H1 (cell line): ENCODE results near the gene TAGLN3. TPM values are rescaled to one million over a fixed set of nuclear protein-coding genes. Genes with fewer than 3 reads are reported as not detected.

Experiments used
- CTCF ChIA-PET: fragments of 300-600 bp; sonication (Branson Sonifier 250); formaldehyde crosslinking; loops from one replicate; lab custom pipeline; 2021; ENCODE audit not compliant: partially characterized antibody; lab: Charles Lee
- POLR2A ChIA-PET: fragments of 300-600 bp; sonication (Branson Sonifier 250); formaldehyde crosslinking; loops from one replicate; lab custom pipeline; 2021; ENCODE audit warnings: inconsistent platforms; ENCODE audit not compliant: partially characterized antibody; lab: Charles Lee
- DNase-seq, 2 experiments: peaks; one replicate each; pipeline versions ENCODE4 v3.0.0 to v3.0.0-alpha.2; 2010 to 2022; ENCODE audit warnings: low spot score in 2 of 2, low read depth in 1 of 2, mixed read lengths in 1 of 2
- FAIRE-seq: peaks from 2 replicates; lab custom pipeline; 2011; peaks lifted over from hg19 to GRCh38; lab: Jason Lieb, UNC
- H2AFZ ChIP-seq: 2 replicates; pipeline ENCODE4 v1.8.1; 2012; ENCODE audit warnings: low read length, inconsistent platforms
- H2AK5ac ChIP-seq: 2 replicates; pipeline ENCODE4 v1.6.1; 2013; ENCODE audit warnings: low read depth, low read length
- H2BK120ac ChIP-seq: replicated peaks from 2 replicates; pipeline ENCODE3; 2013; ENCODE audit warnings: low read depth, low read length, inconsistent platforms
- H2BK12ac ChIP-seq: 2 replicates; pipeline ENCODE4 v1.6.1; 2013; ENCODE audit warnings: low read depth, low read length
- H2BK15ac ChIP-seq: 2 replicates; pipeline ENCODE4 v1.6.1; 2013; ENCODE audit warnings: low read length
- H2BK20ac ChIP-seq: 2 replicates; pipeline ENCODE4 v1.6.1; 2013; ENCODE audit warnings: low read length
- H2BK5ac ChIP-seq: 2 replicates; pipeline ENCODE4 v1.6.1; 2013; ENCODE audit warnings: low read depth, low read length
- H3K14ac ChIP-seq: 2 replicates; pipeline ENCODE4 v1.6.1; 2013; ENCODE audit warnings: inconsistent platforms; ENCODE audit not compliant: insufficient read length
- H3K18ac ChIP-seq: 2 replicates; pipeline ENCODE4 v1.6.1; 2013; ENCODE audit warnings: low read length; ENCODE audit errors: extremely low read depth
- H3K23ac ChIP-seq: 2 replicates; pipeline ENCODE4 v1.6.1; 2013; ENCODE audit warnings: inconsistent platforms; ENCODE audit not compliant: insufficient read length
- H3K23me2 ChIP-seq: 2 replicates; pipeline ENCODE4 v1.6.1; 2013; ENCODE audit warnings: low read depth, low read length
- H3K27ac ChIP-seq: 2 replicates; pipeline ENCODE4 v1.6.1; 2011; ENCODE audit warnings: low read depth, low read length, inconsistent platforms
- H3K27me3 ChIP-seq, 4 experiments: replicated peaks in 1 of 4; 1 replicate in 1 of 4; 2 replicates in 3 of 4; pipeline versions ENCODE4 v1.6.1 to v1.8.1; 2011 to 2013; ENCODE audit warnings: low read length in 3 of 4, mild to moderate bottlenecking in 3 of 4, inconsistent platforms in 2 of 4, mixed read lengths in 2 of 4, moderate library complexity in 1 of 4; ENCODE audit not compliant: control insufficient read depth in 3 of 4, insufficient read depth in 3 of 4; ENCODE audit errors: extremely low read depth in 1 of 4
- H3K36me3 ChIP-seq, 4 experiments: 2 replicates each; pipeline versions ENCODE4 v1.6.1 to v1.8.1; 2011 to 2013; ENCODE audit warnings: mild to moderate bottlenecking in 4 of 4, low read length in 3 of 4, moderate library complexity in 2 of 4, control low read depth in 1 of 4, inconsistent platforms in 1 of 4; ENCODE audit not compliant: insufficient read depth in 4 of 4, control insufficient read depth in 2 of 4
- H3K4ac ChIP-seq: replicated peaks from 2 replicates; pipeline ENCODE3; 2013; ENCODE audit warnings: low read length, low read depth, mixed read lengths, inconsistent platforms; ENCODE audit not compliant: insufficient read length
- H3K4me1 ChIP-seq, 4 experiments: replicated peaks in 1 of 4; 1 replicate in 1 of 4; 2 replicates in 3 of 4; pipeline versions ENCODE4 v1.6.1 to v1.8.1; 2011 to 2013; ENCODE audit warnings: low read length in 3 of 4, inconsistent platforms in 2 of 4, mixed read lengths in 1 of 4; ENCODE audit not compliant: insufficient read depth in 4 of 4, control insufficient read depth in 3 of 4
- H3K4me2 ChIP-seq, 2 experiments: 2 replicates each; pipeline versions ENCODE4 v1.6.1 to v1.8.1; 2011 to 2013; ENCODE audit warnings: low read depth in 2 of 2, low read length in 2 of 2, control low read depth in 1 of 2, inconsistent platforms in 1 of 2, mild to moderate bottlenecking in 1 of 2; ENCODE audit not compliant: insufficient read depth in 1 of 2
- H3K4me3 ChIP-seq, 4 experiments: fragments of 200-600, 300-600 bp in 1 of 4; sonication (generic), shearing (Covaris generic), sonication (Bioruptor Twin) in 1 of 4; 2 replicates each; pipeline versions ENCODE4 v1.5.1 to v1.8.1; 2011 to 2016; ENCODE audit warnings: low read length in 4 of 4, low read depth in 3 of 4, control low read depth in 2 of 4, inconsistent platforms in 2 of 4, mild to moderate bottlenecking in 2 of 4, mixed read lengths in 1 of 4, moderate library complexity in 1 of 4; ENCODE audit not compliant: insufficient read depth in 2 of 4; ENCODE audit errors: extremely low read depth in 1 of 4
- H3K56ac ChIP-seq: replicated peaks from 2 replicates; pipeline ENCODE3; 2013; ENCODE audit warnings: low read depth, mild to moderate bottlenecking, mixed read lengths, low read length, inconsistent platforms; ENCODE audit not compliant: insufficient read length
- H3K79me1 ChIP-seq: 2 replicates; pipeline ENCODE4 v1.6.1; 2013; ENCODE audit warnings: low read depth, low read length, control low read depth
- H3K79me2 ChIP-seq, 2 experiments: 2 replicates each; pipeline versions ENCODE4 v1.6.1 to v1.8.1; 2012 to 2013; ENCODE audit warnings: low read length in 2 of 2, mild to moderate bottlenecking in 2 of 2, inconsistent platforms in 1 of 2; ENCODE audit not compliant: insufficient read depth in 2 of 2, control insufficient read depth in 1 of 2
- H3K9ac ChIP-seq, 4 experiments: replicated peaks in 1 of 4; 1 replicate in 1 of 4; 2 replicates in 3 of 4; pipeline versions ENCODE4 v1.6.1 to v1.8.1; 2011 to 2013; ENCODE audit warnings: low read depth in 3 of 4, low read length in 3 of 4, control low read depth in 2 of 4, mild to moderate bottlenecking in 2 of 4, moderate library complexity in 2 of 4, inconsistent platforms in 1 of 4; ENCODE audit errors: extremely low read depth in 1 of 4
- H3K9me3 ChIP-seq, 2 experiments: 2 replicates each; pipeline versions ENCODE4 v1.6.1 to v1.8.1; 2012 to 2013; ENCODE audit warnings: mild to moderate bottlenecking in 2 of 2, moderate library complexity in 2 of 2, control low read depth in 1 of 2, inconsistent platforms in 1 of 2, low read depth in 1 of 2, low read length in 1 of 2, mixed read lengths in 1 of 2; ENCODE audit not compliant: insufficient read depth in 2 of 2
- H4K20me1 ChIP-seq, 2 experiments: replicated peaks in 1 of 2; 2 replicates each; pipeline versions ENCODE3 to v1.8.1; 2011 to 2013; ENCODE audit warnings: inconsistent platforms in 2 of 2, low read length in 2 of 2, mild to moderate bottlenecking in 1 of 2; ENCODE audit not compliant: insufficient read depth in 2 of 2, control insufficient read depth in 1 of 2
- H4K5ac ChIP-seq: 2 replicates; pipeline ENCODE4 v1.6.1; 2013; ENCODE audit warnings: low read length, low read depth, mixed read lengths, inconsistent platforms; ENCODE audit not compliant: insufficient read length
- H4K8ac ChIP-seq: 2 replicates; pipeline ENCODE4 v1.8.0; 2013; ENCODE audit warnings: mild to moderate bottlenecking, moderate library complexity, low read length, inconsistent platforms; ENCODE audit not compliant: insufficient read depth; ENCODE audit errors: extremely low read depth
- H4K91ac ChIP-seq: replicated peaks from 2 replicates; pipeline ENCODE3; 2013; ENCODE audit warnings: low read length, mixed read lengths, inconsistent platforms; ENCODE audit not compliant: insufficient read length
- EZH2 ChIP-seq: fragments of 200-600 bp; sonication (generic); IDR thresholded peaks from 2 replicates; pipeline ENCODE4 v1.7.1; 2012; ENCODE audit warnings: low read depth, mild to moderate bottlenecking, moderate library complexity, low read length, inconsistent platforms; ENCODE audit not compliant: severe bottlenecking
- SIRT6 ChIP-seq: IDR thresholded peaks from one replicate; pipeline ENCODE4 v1.7.1; 2012; ENCODE audit warnings: low read length, inconsistent platforms
- SP1 ChIP-seq: IDR thresholded peaks from 2 replicates; pipeline ENCODE4 v1.6.1; 2011; ENCODE audit warnings: low read depth, low read length
- SRF ChIP-seq: IDR thresholded peaks from 2 replicates; pipeline ENCODE4 v1.6.1; 2011; ENCODE audit warnings: mild to moderate bottlenecking, low read depth, low read length, moderate library complexity
- YY1 ChIP-seq: IDR thresholded peaks from 2 replicates; pipeline ENCODE4 v1.6.1; 2011; ENCODE audit warnings: low read depth, mild to moderate bottlenecking, low read length
- WGBS, 2 experiments: shearing (Covaris generic) in 1 of 2; methylation state at CpG; one replicate each; pipeline versions ENCODE4 v1.1.6 to v1.1.7; 2013 to 2015; ENCODE audit warnings: low lambda C conversion rate in 2 of 2, mixed read lengths in 2 of 2, inconsistent platforms in 1 of 2, low coverage in 1 of 2, missing lambda C conversion rate in 1 of 2; ENCODE audit not compliant: insufficient replicate concordance in 2 of 2, insufficient coverage in 1 of 2, insufficient read length in 1 of 2; ENCODE audit errors: extremely low coverage in 1 of 2, missing lambda C conversion rate in 1 of 2; 5-methylcytosine and 5-hydroxymethylcytosine counted together
- polyA plus RNA-seq, 7 experiments: library from polyadenylated mRNA; depleted of rRNA in 3 of 7; stranded (reverse) in 5 of 7; unstranded in 2 of 7; fragments of >200 nt in 5 of 7; fragments of 200-250 nt in 2 of 7; gene quantifications; 1 replicate in 5 of 7; 2 replicates in 1 of 7; 4 replicates in 1 of 7; pipeline versions ENCODE4 v1.2.1 to v1.2.3, GENCODE V29; 2011 to 2013; ENCODE audit warnings: missing spikeins in 2 of 7, mixed read lengths in 2 of 7
- total RNA-seq: library from RNA; stranded (reverse); fragmentation: NEBNext Ultra II Directional; extraction: Animal tissue kit (Norgen Biotek cat#: 25700); gene quantifications from 2 replicates; pipeline ENCODE4 v1.2.1, GENCODE V29; 2021
- TF ChIP-seq, protein P1 (sequence below), 3 experiments: IDR thresholded peaks; 1 replicate in 2 of 3; 2 replicates in 1 of 3; pipeline versions ENCODE4 v1.5.1 to v1.6.1; 2011; ENCODE audit warnings: low read length in 3 of 3, mild to moderate bottlenecking in 3 of 3, inconsistent platforms in 2 of 3, low read depth in 1 of 3, moderate library complexity in 1 of 3; ENCODE audit not compliant: insufficient read depth in 1 of 3; ENCODE audit errors: control extremely low read depth in 1 of 3

The TAGLN3 gene
- total and polyA plus RNA-seq, 2 of the 8 experiments (the other 6 are each of a cell fraction or from before 2014, with no cell fraction given): 6.3 to 7.5 TPM

GRCh38 chr3:112061152-112061551 is 62.4 kb downstream of the TAGLN3 start:
- no peaks in the 10 kb centered on the region for H3K4me1 ChIP-seq
- H3K27ac ChIP-seq: no peak overlapping the region
- no peaks in the 10 kb centered on the region for H3K9me3 ChIP-seq
- no peak overlapping the region for H3K4me2 ChIP-seq
- no peak overlapping the region for H2AFZ ChIP-seq
- H4K5ac ChIP-seq: no peak overlapping the region
- H3K27me3 ChIP-seq: no peaks in the 10 kb centered on the region
- no peak overlapping the region for H2AK5ac ChIP-seq
- no peak overlapping the region for H3K4ac ChIP-seq
- DNase-seq (no peak), FAIRE-seq (no peak)
- no peaks in the 10 kb centered on the region for H3K79me2 ChIP-seq
- no peak overlapping the region for H4K8ac ChIP-seq
- CTCF ChIA-PET: no interaction called here
- no peak overlapping the region for H2BK120ac ChIP-seq
- H3K14ac ChIP-seq: no peak overlapping the region
- H3K18ac ChIP-seq: no peak overlapping the region
- no peak overlapping the region for H3K23ac ChIP-seq
- H3K36me3 ChIP-seq: no peaks in the 10 kb centered on the region
- no peaks in the 10 kb centered on the region for H3K79me1 ChIP-seq
- H2BK12ac ChIP-seq: no peak overlapping the region
- no peak overlapping the region for H2BK20ac ChIP-seq
- no peak overlapping the region for H2BK15ac ChIP-seq
- TF ChIP-seq SRF (no peak), YY1 (no peak), SP1 (no peak), SIRT6 (no peak), EZH2 (no peak)
- TF ChIP-seq, protein P1, sequence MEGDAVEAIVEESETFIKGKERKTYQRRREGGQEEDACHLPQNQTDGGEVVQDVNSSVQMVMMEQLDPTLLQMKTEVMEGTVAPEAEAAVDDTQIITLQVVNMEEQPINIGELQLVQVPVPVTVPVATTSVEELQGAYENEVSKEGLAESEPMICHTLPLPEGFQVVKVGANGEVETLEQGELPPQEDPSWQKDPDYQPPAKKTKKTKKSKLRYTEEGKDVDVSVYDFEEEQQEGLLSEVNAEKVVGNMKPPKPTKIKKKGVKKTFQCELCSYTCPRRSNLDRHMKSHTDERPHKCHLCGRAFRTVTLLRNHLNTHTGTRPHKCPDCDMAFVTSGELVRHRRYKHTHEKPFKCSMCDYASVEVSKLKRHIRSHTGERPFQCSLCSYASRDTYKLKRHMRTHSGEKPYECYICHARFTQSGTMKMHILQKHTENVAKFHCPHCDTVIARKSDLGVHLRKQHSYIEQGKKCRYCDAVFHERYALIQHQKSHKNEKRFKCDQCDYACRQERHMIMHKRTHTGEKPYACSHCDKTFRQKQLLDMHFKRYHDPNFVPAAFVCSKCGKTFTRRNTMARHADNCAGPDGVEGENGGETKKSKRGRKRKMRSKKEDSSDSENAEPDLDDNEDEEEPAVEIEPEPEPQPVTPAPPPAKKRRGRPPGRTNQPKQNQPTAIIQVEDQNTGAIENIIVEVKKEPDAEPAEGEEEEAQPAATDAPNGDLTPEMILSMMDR (IDR thresholded peaks at IDR 0.05; ENCODE audit: control extremely low read depth in 1 of 3, insufficient read depth in 1 of 3, low read depth in 1 of 3, low read length in 3 of 3): no peak
- POLR2A ChIA-PET: no interaction called here
- H3K56ac ChIP-seq: no peak overlapping the region
- no peaks in the 10 kb centered on the region for H3K23me2 ChIP-seq
- no peak overlapping the region for H3K4me3 ChIP-seq
- H2BK5ac ChIP-seq: no peak overlapping the region
- no peak overlapping the region for H4K91ac ChIP-seq
- H3K9ac ChIP-seq: no peak overlapping the region
- no peaks in the 10 kb centered on the region for H4K20me1 ChIP-seq
- 87% methylated on average over 3 of the region's 3 CpGs; no CpG with 5 or more reads in 1 of the 2 experiments for WGBS, 2 experiments
